ENCODE results near the gene ZNF808.
A peak's percentile ranks its signal among the peaks of the same experiment; 100 is the strongest.
"Not testable (repeated sequence)": the region's sequence is repeated elsewhere in the genome, so short reads cannot be mapped to it uniquely, and the experiment has no call there.

ZNF808 gene

DNA sequence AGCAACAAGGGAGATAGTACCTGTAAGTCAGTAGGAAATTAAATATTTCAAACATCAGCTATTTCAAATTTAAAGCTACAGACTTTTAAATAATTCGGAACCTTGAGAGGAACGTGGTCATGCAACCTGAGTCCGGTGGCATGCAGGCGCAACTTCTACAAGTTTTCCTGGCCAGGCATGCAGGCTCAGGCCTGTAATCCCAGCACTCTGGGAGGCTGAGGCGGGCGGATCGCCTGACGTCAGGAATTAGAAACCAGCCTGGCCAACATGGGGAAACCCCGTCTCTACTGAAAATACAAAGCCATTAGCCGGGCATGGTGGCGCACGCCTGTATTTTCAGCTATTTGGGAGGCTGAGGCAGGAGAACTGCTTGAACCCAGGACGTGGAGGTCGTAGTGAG is 40.5 kb downstream of the ZNF808 start:
- no peak for DNase-seq (ENCODE audit: low read depth)
- TF ChIP-seq, protein P1, sequence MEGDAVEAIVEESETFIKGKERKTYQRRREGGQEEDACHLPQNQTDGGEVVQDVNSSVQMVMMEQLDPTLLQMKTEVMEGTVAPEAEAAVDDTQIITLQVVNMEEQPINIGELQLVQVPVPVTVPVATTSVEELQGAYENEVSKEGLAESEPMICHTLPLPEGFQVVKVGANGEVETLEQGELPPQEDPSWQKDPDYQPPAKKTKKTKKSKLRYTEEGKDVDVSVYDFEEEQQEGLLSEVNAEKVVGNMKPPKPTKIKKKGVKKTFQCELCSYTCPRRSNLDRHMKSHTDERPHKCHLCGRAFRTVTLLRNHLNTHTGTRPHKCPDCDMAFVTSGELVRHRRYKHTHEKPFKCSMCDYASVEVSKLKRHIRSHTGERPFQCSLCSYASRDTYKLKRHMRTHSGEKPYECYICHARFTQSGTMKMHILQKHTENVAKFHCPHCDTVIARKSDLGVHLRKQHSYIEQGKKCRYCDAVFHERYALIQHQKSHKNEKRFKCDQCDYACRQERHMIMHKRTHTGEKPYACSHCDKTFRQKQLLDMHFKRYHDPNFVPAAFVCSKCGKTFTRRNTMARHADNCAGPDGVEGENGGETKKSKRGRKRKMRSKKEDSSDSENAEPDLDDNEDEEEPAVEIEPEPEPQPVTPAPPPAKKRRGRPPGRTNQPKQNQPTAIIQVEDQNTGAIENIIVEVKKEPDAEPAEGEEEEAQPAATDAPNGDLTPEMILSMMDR (IDR thresholded peaks at IDR 0.05; ENCODE audit: insufficient read depth, low read depth, low read length, missing control alignments) = no peak
- no peak overlapping the region for H3K4me3 ChIP-seq (ENCODE audit: low read depth, low read length)

DNA sequence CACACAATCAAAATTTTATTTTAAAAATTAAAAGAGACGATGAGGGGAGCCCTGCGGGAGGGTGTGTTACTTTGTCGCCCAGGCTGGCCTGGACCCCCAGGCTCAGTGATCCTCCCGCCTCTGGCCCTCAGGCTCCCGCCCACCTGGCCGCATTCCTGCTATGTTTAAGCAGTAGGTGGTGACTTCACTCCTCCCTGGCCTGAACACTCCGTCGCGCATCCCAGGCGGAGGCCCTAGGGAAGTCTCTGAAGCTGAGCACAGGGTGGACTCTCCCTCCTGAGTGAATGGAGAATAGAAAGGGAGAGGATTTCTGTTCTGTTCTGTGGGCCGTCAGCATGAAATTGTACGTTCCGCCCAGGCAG is 42.2 kb downstream of the ZNF808 start:
- DNase-seq (ENCODE audit: low read depth) = not testable (repeated sequence)
- H3K4me3 ChIP-seq (ENCODE audit: low read depth, low read length) = peak overlapping the region; percentile 62

DNA sequence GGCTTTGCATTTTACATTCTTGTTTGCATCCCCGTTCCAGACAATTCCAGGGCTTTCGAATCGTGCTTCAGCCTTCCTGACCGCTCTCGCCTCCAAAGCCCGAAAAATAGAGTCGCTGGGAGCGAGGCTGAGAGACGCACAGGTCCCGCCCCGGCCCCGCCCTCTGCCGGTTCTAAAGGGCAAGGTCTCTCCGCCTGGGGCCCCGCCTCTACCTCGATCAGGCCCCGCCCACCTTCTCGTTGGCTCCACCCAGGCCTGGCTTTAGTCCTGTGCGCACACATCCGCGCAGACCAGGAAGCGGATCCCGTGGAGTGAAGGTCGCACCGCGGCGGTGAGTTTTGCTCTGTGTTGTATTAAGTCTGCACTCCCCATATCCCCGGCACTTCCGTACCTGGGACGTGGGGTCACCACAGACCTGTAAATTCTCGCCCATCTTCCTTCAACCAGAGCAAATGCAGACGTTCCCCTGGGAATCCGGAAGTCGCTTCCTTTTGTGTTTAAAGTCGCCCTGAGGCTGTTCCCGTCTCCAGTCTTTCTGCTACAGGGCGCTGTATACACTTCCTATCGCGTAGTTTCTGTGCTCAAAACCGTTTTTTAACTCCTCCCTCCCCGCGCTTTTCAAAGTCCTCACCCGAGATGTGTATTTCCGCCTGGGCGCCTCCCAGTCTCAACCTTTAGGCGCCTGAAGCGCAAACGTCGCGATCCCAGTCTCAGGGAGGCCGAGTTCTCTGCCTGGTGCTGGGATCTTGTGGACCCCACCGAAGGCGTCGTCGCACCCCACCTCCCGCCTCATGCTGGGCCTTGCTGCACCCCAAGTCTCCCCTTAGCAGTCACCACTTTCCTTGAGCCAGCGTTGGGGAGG is 42.8 kb downstream of the ZNF808 start, which contains the start of gene ZNF701:
Gene ZNF701 (plus strand): TSS at position 288 of the 862 bp plus-strand sequence. CDS start 3,861 bp downstream, outside the sequence.
- TF ChIP-seq, protein P1 (IDR thresholded peaks at IDR 0.05; ENCODE audit: insufficient read depth, low read depth, low read length, missing control alignments) = peak; percentile 15
- H3K4me3 ChIP-seq (ENCODE audit: low read depth, low read length) = peak within 1 kb of the TSS; percentile 62
- DNase-seq (ENCODE audit: low read depth) = peak; percentile 95

DNA sequence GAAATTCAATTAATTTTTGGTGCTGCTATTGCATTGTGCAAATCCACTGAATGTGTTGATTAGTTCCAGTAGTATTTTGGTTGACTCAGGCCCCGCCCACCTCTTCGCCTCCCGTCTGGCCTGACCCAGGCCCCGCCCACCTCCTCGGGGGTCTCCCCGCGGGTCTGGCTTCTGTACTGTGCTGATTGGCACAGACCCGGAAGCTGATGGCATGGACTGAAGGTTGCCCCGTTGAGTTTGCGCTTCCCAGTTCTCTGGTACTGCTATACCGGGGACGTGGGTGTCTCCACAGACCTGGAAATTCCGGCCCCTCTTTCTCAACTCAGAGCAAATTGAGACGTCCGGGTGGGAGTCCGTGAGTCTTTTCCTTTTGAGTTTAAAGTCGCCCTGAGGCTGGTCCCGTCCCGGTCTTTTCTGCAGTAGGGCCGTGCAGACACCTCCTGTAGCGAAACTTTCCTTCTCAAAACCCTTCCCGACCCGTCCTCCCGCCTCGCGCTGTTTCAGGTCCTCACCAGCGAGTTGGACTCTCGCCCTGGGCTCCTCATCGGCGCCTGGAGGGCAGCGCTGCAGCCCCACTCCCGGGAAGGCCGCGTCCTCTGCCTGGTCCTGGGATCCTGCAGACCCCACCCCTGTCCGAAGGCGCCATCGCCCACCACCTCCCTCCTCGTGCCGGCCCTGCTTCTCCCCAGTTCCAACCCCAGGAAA is 57.4 kb downstream of the ZNF808 start:
- TF ChIP-seq, protein P1 (IDR thresholded peaks at IDR 0.05; ENCODE audit: insufficient read depth, low read depth, low read length, missing control alignments) = no peak
- DNase-seq (ENCODE audit: low read depth) = no peak
- no peak overlapping the region for H3K4me3 ChIP-seq (ENCODE audit: low read depth, low read length)

DNA sequence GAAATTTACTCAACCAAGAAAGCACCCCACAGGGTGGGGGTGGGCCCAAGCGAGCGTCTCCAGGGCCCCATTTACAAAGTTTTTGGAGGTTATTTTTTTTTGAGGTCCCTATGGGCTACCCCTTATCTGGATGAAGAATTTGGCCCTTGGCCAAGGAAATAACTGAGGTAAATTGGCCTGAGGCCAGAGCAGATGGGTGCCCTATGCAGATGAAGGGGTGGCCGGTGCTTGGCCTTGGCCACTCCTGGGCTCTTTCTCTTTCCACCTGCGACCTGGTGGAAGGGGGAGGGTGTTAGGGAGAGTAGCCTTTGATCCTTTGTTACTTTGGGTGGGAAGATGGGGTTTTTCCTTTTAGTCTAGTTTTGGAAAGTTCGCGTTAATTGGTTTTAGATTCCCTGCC is 58.1 kb downstream of the ZNF808 start:
- DNase-seq (ENCODE audit: low read depth) = no peak
- TF ChIP-seq, protein P1 (IDR thresholded peaks at IDR 0.05; ENCODE audit: insufficient read depth, low read depth, low read length, missing control alignments) = no peak
- H3K4me3 ChIP-seq (ENCODE audit: low read depth, low read length) = no peak overlapping the region

DNA sequence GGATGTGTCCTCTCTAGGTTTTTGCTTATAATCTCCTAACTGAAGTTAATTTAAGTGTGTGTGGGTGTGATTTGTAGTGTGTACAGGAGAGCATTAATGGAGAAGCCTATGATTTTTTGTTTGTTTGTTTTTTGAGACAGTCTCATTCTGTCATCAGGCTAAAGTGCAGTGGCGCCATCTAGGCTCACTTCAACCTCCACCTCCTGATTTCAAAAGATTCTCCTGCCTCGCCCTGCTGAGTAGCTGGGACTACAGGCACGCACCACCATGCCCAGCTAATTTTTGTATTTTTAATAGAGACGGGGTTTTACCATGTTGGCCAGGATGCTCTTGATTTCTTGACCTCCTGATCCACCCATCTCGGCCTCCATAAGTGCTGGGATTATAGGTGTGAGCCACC is 63.3 kb downstream of the ZNF808 start:
- TF ChIP-seq, protein P1 (IDR thresholded peaks at IDR 0.05; ENCODE audit: insufficient read depth, low read depth, low read length, missing control alignments) = no peak
- no peak overlapping the region for H3K4me3 ChIP-seq (ENCODE audit: low read depth, low read length)
- DNase-seq (ENCODE audit: low read depth) = no peak

DNA sequence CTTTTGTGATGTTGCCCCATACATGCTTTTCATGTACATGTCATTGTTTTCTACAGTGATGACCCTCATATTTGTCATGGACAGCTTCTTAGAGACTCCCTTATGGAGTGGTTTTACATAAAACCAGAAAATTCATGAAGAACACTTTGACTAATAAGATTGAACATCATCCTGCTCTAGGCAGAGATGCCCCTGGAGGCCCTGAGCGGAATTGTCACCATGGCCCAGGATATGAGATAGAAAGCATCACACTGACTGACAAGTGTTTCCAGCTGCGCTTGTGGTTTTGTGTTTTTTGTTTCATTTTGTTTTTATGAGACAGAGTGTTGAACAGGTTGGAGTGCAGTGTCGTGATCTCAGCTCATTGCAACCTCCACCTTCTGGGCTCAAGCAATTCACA is 64.8 kb downstream of the ZNF808 start:
- TF ChIP-seq, protein P1 (IDR thresholded peaks at IDR 0.05; ENCODE audit: insufficient read depth, low read depth, low read length, missing control alignments) = no peak
- no peak for DNase-seq (ENCODE audit: low read depth)
- no peak overlapping the region for H3K4me3 ChIP-seq (ENCODE audit: low read depth, low read length)

DNA sequence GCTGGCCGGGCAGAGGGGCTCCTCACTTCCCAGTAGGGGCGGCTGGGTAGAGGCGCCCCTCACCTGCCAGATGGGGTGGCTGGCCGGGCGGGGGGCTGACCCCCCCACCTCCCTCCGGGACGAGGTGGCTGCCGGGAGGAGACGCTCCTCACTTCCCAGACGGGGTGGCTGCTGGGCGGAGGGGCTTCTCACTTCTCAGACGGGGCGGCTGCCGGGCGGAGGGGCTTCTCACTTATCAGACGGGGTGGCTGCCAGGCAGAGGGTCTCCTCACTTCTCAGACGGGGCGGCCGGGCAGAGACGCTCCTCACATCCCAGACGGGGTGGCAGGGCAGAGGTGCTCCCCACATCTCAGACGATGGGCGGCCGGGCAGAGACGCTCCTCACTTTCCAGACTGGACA is 66.0 kb downstream of the ZNF808 start:
- H3K4me3 ChIP-seq (ENCODE audit: low read depth, low read length); DNase-seq (ENCODE audit: low read depth): not testable (repeated sequence)
